Activated CD8-positive, alpha-beta T cell treated with anti-CD3 and anti-CD28 coated beads for 36 hours (primary cell): ENCODE data around the gene ANXA9. TPM values are rescaled to one million over a fixed set of nuclear protein-coding genes. Genes with fewer than 3 reads are reported as not detected.
A peak's percentile ranks its signal among the peaks of the same experiment; 100 is the strongest.

ENCODE experiments used
- ATAC-seq: fragments of 200-7000 bp; cut with Tn5 transposase; one replicate; pipeline ENCODE4 v1.10.0; 2021; ENCODE audit warnings: mild to moderate bottlenecking, moderate library complexity
- CTCF ChIA-PET: fragments of 350-600 bp; sonication (Branson Sonifier 250); formaldehyde crosslinking; loops from one replicate; lab custom pipeline; 2021; ENCODE audit warnings: antibody characterized with exemption; lab: Charles Lee
- POLR2A ChIA-PET: fragments of 350-600 bp; sonication (Branson Sonifier 250); formaldehyde crosslinking; loops from one replicate; lab custom pipeline; 2021; ENCODE audit warnings: antibody characterized with exemption; lab: Charles Lee
- DNase-seq: peaks from one replicate; pipeline ENCODE4 v3.0.0-alpha.2; 2020
- H3K27ac Mint-ChIP-seq: one replicate; pipeline ENCODE4 v1.8.0; 2021; ENCODE audit warnings: mild to moderate bottlenecking, mixed read lengths
- H3K27me3 Mint-ChIP-seq: one replicate; pipeline ENCODE4 v1.8.0; 2021; ENCODE audit warnings: mixed read lengths
- H3K36me3 Mint-ChIP-seq: one replicate; pipeline ENCODE4 v1.8.0; 2021; ENCODE audit warnings: low read depth, mixed read lengths
- H3K4me1 Mint-ChIP-seq: one replicate; pipeline ENCODE4 v1.8.0; 2021; ENCODE audit warnings: low read depth, mixed read lengths
- H3K4me3 Mint-ChIP-seq: one replicate; pipeline ENCODE4 v1.8.0; 2021; ENCODE audit warnings: mild to moderate bottlenecking, moderate library complexity, mixed read lengths
- H3K9me3 Mint-ChIP-seq: one replicate; pipeline ENCODE4 v1.8.0; 2021; ENCODE audit warnings: mixed read lengths
- intact Hi-C: fragments of 100-400 bp; cut with micrococcal nuclease; formaldehyde crosslinking; loops from one replicate; pipeline ENCODE4 v1.10.0; 2022
- total RNA-seq, 2 experiments: library from RNA; stranded (reverse); gene quantifications; one replicate each; pipeline ENCODE4 v1.2.3, GENCODE V29; 2021
- TF ChIP-seq, protein P1 (sequence below): fragments of 200-600 bp; IDR thresholded peaks from one replicate; pipeline ENCODE4 v1.8.0; 2022; ENCODE audit warnings: antibody characterized with exemption, mild to moderate bottlenecking

The ANXA9 gene, protein sequence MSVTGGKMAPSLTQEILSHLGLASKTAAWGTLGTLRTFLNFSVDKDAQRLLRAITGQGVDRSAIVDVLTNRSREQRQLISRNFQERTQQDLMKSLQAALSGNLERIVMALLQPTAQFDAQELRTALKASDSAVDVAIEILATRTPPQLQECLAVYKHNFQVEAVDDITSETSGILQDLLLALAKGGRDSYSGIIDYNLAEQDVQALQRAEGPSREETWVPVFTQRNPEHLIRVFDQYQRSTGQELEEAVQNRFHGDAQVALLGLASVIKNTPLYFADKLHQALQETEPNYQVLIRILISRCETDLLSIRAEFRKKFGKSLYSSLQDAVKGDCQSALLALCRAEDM
- under 1 TPM in 1 of 2 experiments, not detected in 1; 0.25 TPM for total RNA-seq

DNA sequence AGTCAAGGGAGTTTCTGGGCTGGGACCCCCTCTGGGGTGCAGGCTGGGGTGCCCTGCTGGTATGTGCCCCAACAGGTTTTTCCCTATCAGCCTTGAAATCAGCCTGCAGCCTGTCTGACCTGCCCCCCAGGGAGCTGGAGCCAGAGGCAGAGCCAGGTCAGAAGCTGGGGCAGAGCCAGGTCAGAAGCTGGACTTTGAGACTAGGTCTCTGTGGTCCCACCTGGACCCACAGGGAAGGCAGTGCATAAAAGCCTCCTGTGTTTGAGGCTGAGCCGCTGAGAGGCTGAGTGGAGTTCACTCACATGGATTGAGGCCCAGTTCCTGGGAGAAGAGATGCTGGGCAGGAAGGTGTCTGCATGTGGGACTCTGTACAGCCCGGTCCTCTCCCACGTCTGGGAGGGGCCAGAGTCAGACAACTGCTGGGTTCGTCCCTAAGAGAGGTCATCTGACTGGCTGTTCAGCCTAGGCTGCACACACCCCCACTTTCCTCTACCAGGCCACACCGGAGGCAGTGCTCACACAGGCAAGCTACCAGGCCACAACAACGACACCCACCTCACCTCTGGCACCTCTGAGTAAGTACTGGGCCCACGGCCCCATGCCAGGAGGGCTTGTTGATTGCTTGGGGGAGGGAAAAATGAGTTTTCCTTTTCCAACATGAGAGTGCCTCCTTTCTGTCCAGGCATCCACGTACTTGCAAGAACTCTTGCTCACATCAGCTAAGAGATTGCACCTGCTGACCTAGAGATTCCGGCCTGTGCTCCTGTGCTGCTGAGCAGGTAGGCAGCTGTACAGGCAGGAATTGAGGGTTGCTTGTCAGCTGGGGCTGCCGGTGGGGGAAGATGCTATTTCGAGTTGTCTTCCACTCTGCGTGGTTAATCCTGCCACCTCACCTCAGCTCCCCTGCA is at the start of gene ANXA9:
Gene ANXA9 (plus strand): TSS at position 488 of the 908 bp plus-strand sequence. CDS start 814 bp downstream, outside the sequence.
- DNase-seq, result peak; percentile 28
- POLR2A ChIA-PET, result interaction anchor here (0.8 to 3.1 kb wide), 4 partner anchors 16 to 364 kb away, joined by 3 to 9 read pairs (median 4); partner anchors contain the start of gene MINDY1
- Mint-ChIP-seq H3K36me3 (no peaks in the 10 kb centered on the region), H3K4me1 (peaks cover 18% of the 10 kb centered on the region), H3K4me3 (no peak within 1 kb of the TSS), H3K9me3 (no peaks in the 10 kb centered on the region), H3K27me3 (no peaks in the 10 kb centered on the region), H3K27ac (no peak within 1 kb of the TSS)
- intact Hi-C loops, result no loop called here
- peak; percentile 12 for ATAC-seq
- TF ChIP-seq, protein P1, sequence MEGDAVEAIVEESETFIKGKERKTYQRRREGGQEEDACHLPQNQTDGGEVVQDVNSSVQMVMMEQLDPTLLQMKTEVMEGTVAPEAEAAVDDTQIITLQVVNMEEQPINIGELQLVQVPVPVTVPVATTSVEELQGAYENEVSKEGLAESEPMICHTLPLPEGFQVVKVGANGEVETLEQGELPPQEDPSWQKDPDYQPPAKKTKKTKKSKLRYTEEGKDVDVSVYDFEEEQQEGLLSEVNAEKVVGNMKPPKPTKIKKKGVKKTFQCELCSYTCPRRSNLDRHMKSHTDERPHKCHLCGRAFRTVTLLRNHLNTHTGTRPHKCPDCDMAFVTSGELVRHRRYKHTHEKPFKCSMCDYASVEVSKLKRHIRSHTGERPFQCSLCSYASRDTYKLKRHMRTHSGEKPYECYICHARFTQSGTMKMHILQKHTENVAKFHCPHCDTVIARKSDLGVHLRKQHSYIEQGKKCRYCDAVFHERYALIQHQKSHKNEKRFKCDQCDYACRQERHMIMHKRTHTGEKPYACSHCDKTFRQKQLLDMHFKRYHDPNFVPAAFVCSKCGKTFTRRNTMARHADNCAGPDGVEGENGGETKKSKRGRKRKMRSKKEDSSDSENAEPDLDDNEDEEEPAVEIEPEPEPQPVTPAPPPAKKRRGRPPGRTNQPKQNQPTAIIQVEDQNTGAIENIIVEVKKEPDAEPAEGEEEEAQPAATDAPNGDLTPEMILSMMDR, result no peak
- CTCF ChIA-PET, result interaction anchor here (0.9 to 8.4 kb wide), 4 partner anchors 11 to 217 kb away, joined by 3 to 103 read pairs (median 3); partner anchors contain the start of gene CTSS

DNA sequence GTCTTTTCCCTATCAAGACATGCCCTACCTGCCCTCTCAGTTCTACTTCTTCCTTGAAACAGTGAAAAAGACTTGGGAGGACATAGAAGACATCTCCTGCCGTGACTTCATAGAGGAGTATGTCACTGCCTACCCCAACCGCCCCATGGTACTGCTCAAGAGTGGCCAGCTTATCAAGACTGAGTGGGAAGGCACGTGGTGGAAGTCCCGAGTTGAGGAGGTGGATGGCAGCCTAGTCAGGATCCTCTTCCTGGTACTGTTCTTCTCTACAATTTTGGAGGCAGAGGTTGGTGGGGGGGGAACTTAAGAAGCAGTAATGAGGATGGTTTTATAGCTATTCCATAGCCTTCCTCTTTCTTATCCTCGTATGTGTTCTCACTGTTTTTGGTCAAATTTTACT is 37.2 kb upstream of the ANXA9 start:
- H3K27ac Mint-ChIP-seq, result peak overlapping the region; percentile 14
- H3K9me3 Mint-ChIP-seq, result no peaks in the 10 kb centered on the region
- H3K36me3 Mint-ChIP-seq, result peaks cover 47% of the 10 kb centered on the region
- intact Hi-C loops, result no loop called here
- ChIA-PET CTCF (no interaction called here), POLR2A (no interaction called here)
- H3K4me1 Mint-ChIP-seq, result no peaks in the 10 kb centered on the region
- H3K4me3 Mint-ChIP-seq, result no peak overlapping the region
- TF ChIP-seq, protein P1, result no peak
- DNase-seq (no peak), ATAC-seq (no peak)
- no peaks in the 10 kb centered on the region for H3K27me3 Mint-ChIP-seq

DNA sequence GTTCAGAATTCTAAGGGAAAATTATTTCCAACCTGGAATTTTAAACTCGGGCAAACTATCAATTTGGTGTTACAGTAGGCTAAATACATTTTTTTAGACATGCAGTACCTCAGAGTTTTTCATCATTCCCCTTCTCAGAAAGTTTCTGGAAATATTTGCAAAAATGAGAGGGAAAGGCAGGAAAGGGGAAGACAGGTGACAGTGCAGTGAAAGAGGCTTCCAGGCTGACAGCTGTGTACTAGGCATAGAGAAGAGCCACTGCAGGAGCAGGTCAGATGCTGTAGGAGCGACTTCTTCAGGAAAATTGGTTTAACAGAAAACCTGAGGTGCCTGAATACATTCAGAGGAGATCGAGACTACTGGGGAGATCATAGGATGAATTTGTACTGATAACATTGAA is 27.4 kb upstream of the ANXA9 start:
- no peaks in the 10 kb centered on the region for H3K27me3 Mint-ChIP-seq
- intact Hi-C loops, result no loop called here
- DNase-seq, result no peak
- peaks cover 45% of the 10 kb centered on the region for H3K36me3 Mint-ChIP-seq
- H3K4me3 Mint-ChIP-seq, result no peak overlapping the region
- ChIA-PET POLR2A (no interaction called here), CTCF (interaction anchor here (1.0 to 1.2 kb wide), 2 partner anchors 26 to 70 kb away, joined by 3 to 4 read pairs; no protein-coding TSS in a partner anchor)
- H3K9me3 Mint-ChIP-seq, result no peaks in the 10 kb centered on the region
- TF ChIP-seq, protein P1, result no peak
- ATAC-seq, result no peak
- peak overlapping the region; percentile 18 for H3K27ac Mint-ChIP-seq
- no peaks in the 10 kb centered on the region for H3K4me1 Mint-ChIP-seq

DNA sequence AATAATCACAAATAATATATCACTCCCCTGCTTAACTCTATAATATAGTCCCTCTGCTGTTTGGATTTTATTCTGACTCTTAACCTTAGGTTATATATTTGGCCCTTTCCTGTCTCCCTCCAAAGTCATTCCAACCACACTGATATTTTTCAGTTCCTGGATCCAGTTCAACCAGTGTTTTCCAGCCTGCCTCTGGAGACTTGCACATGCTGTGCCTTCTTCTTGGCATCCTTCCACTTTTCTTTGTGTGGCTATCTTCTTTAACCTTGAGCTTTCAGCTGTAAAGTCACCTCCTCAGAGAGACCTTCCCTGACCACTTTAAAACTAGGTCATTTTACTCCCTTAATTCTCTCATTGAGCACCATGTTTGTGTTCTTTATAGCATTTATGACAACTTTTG is 26.8 kb upstream of the ANXA9 start:
- Mint-ChIP-seq H3K4me1 (no peaks in the 10 kb centered on the region), H3K4me3 (no peak overlapping the region), H3K9me3 (no peaks in the 10 kb centered on the region), H3K27me3 (no peaks in the 10 kb centered on the region), H3K27ac (no peak overlapping the region), H3K36me3 (peaks cover 47% of the 10 kb centered on the region)
- no peak for DNase-seq
- no peak for ATAC-seq
- ChIA-PET POLR2A (no interaction called here), CTCF (interaction anchor here (1.0 kb wide), 1 partner anchor 69 kb away, joined by 3 read pairs; no protein-coding TSS in a partner anchor)
- TF ChIP-seq, protein P1, result no peak
- intact Hi-C loops, result no loop called here
